ENCODE measurements around the gene NAA35.

Gene NAA35

DNA sequence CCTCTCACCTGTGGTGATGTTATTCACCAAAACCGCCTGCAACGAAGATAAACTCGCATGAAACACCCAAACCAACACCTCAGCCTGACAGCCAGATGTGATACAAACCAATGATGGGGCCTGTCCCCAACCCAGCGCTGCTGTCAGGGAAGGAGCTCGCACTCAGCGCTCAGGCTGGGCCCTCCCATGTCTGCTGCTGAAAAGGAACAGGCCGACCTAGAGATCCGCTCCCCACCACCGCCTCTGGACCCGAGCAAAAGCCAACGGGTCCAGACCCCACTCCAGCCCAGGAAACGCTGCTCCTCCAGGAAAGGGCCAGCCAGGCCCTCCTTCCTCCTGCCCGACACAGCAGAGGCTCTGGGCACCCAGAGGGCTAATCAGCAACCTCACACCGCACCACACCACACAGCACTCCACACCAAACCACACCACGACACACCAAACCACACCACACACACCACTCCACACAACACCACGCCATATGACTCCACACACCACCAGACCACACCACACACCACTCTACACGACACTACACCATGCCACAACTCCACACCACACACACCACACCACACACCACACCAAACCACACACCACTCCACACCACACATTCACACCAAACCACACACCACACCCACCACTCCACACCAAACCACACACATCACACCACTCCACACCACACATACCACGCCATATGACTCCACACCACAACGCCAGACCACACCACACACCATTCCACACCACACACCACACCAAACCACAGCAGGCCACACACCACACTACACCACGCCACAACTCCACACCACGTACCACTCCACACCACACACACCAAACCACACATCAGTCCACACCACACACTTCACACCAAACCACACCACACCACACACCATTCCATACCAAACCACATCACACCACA lies 111.9 kb downstream of the NAA35 start:
- DNase-seq (ENCODE audit: low read depth, low spot score): no peak

DNA sequence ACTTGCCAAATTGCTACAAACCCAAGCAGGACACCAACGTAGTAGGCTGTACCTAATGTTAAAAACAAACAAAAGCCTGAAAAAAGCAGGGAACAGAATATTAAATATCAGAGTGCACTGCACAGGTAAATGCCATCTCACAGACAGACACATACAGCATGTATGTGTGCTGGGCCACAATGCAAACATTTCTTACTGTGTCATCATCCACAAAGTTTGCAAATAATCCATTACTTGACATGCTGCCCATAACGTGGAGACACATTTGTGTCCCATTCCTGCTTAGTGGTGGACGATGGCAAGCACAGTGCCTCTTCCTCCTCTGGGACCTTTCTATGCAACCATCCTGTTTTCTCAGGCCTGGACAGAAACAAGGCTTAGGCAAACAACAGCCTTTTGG lies 113.7 kb downstream of the NAA35 start:
- DNase-seq (ENCODE audit: low read depth, low spot score): no peak
- TF ChIP-seq CTCF (IDR thresholded peaks at IDR 0.05; ENCODE audit: low read depth, low read length): no peak
- no peak overlapping the region for H3K4me3 ChIP-seq (ENCODE audit: low read depth, low read length)
- in situ Hi-C loops (cut with HindIII; ENCODE audit: low sequenced_read_pairs): no loop called here

More for the DNA sequence above, 111.9 kb downstream of the NAA35 start:
- TF ChIP-seq CTCF (IDR thresholded peaks at IDR 0.05; ENCODE audit: low read depth, low read length): no peak
- in situ Hi-C loops (cut with HindIII; ENCODE audit: low sequenced_read_pairs): no loop called here
- no peak overlapping the region for H3K4me3 ChIP-seq (ENCODE audit: low read depth, low read length)

DNA sequence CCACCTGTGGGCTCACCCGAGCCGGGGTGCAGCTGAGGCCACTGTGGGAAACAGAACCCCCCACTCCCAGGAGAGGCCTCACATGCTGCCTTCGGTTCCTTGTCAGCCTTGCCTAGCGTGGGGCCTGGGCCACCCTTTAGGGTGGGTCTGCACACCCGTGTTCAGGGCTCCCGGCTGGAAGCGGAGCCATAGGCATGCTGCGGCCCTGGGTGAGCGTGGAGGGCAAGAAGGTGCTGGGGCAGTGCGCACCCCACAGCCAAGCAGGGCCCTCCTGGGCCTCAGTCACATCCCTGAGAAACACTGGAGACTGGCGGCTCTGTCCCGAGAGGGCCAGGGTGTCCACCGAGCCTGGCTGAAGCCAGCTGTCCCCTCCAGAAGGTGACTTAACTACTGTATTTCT lies 116.5 kb downstream of the NAA35 start:
- no peak overlapping the region for H3K4me3 ChIP-seq (ENCODE audit: low read depth, low read length)
- no peak for DNase-seq (ENCODE audit: low read depth, low spot score)
- TF ChIP-seq CTCF (IDR thresholded peaks at IDR 0.05; ENCODE audit: low read depth, low read length): no peak
- in situ Hi-C loops (cut with HindIII; ENCODE audit: low sequenced_read_pairs): no loop called here

DNA sequence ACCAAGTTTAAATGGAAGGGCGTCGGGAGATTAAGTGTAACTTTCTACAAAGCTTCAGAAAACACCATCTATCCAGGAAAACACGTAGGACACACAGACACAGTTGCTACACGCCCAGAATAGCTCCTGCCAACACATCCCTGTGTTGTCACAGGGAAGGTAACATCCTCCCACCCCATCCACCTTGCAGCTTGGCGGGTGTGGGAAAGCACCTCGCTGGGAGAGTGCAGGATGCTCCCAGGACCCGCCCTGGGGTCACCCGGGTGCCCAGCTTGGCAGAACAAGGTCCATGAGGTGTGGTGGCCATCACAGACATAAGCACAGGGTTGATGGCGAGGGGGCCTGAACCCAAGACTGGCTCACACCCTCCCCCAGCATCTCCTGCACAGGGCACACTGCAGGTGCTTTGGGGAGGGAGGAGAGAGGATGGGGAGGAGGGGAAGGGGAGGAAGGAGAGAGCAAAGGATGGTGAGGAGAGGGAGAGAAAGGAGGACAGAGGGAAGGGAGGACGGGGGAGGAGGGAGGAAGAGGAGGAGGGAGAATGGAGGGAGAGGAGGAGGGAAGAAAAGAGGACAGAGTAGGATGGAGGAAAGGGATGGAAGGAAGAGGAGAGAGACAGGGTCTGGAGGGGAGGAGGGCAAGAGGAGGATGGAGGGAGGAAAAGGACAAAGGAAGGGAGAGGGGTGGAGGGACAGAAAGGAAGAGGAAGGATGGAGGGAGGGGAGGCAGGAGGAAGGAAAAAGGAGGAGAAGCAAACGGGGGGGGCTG lies 121.2 kb downstream of the NAA35 start:
- TF ChIP-seq CTCF (IDR thresholded peaks at IDR 0.05; ENCODE audit: low read depth, low read length): no peak
- no peak overlapping the region for H3K4me3 ChIP-seq (ENCODE audit: low read depth, low read length)
- in situ Hi-C loops (cut with HindIII; ENCODE audit: low sequenced_read_pairs): no loop called here
- no peak for DNase-seq (ENCODE audit: low read depth, low spot score)

DNA sequence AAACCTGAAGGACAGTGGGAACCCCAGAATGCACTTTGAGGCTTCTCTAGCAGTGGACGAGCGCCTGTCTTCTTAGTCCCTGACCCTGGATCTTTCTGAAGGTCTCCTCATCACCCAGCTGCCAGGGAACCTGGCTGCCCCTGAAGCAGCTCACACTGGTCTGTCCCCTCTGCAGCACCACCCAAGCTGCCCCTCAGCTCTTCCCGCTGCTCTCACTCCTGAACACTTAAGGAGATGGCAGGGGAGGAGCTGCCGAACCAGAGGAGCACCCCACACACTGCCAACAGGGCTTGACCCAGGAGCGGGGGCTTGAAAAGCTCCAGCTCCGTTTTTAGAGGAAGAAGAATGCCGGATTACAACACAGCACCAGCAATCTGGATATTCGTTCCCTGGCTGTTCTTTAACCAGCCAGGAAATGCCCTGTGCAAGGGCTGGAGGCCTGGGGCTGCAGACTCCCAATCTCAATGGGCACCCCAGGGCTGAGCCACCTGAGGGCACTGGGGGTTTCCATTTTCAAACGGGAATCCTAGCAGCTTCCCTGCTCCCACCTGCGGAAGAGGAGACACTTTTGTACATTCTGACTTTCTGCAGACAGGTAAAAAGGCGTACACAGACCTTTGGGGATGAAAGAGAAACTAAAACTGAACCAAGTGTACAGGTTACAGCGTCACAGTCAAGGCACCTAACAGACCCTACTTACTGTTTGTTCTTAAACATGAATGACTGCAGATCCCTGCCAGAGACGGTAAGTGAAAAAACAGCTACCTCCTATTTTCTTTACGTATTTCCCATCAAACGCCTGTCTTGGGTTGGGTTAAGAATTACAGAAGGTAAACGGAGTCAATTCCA lies 122.1 kb downstream of the NAA35 start:
- DNase-seq (ENCODE audit: low read depth, low spot score): no peak
- in situ Hi-C loops (cut with HindIII; ENCODE audit: low sequenced_read_pairs): no loop called here
- H3K4me3 ChIP-seq (ENCODE audit: low read depth, low read length): no peak overlapping the region
- no peak for TF ChIP-seq CTCF (IDR thresholded peaks at IDR 0.05; ENCODE audit: low read depth, low read length)

DNA sequence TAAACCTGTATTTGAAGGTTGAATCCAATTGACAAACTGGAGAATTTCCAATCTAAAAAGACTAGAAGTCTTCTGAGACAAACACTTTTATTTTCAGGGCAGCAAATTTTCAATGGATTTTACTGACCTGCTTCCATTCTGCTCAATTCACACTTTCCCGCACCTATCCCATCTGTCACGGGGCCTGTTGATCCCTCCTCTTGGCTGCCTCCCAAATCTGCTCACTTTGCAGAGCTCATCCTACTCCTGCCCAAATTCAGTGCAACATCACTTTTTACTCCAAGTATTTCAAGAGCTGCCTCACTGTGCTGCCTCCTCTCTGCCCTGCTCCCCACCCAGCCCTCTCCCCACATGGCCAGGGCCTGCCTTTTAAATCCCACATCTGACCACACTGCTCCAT lies 123.3 kb downstream of the NAA35 start:
- H3K4me3 ChIP-seq (ENCODE audit: low read depth, low read length): no peak overlapping the region
- no peak for TF ChIP-seq CTCF (IDR thresholded peaks at IDR 0.05; ENCODE audit: low read depth, low read length)
- no peak for DNase-seq (ENCODE audit: low read depth, low spot score)
- in situ Hi-C loops (cut with HindIII; ENCODE audit: low sequenced_read_pairs): no loop called here
